Mammary epithelial cell (primary cell): Measurements from ENCODE around the gene SPTAN1.

ENCODE experiments used
- EZH2 ChIP-seq: IDR thresholded peaks from 2 replicates; pipeline ENCODE4 v1.6.1; 2012; ENCODE audit warnings: low read length, inconsistent platforms, borderline replicate concordance
- TF ChIP-seq, protein P1 (sequence below), 2 donors: IDR thresholded peaks in 1 of 2; conservative IDR thresholded peaks in 1 of 2; 2 replicates each; pipeline ENCODE4 v1.5.1; 2011 to 2012; ENCODE audit warnings: inconsistent platforms in 2 of 2, low read length in 2 of 2, mild to moderate bottlenecking in 2 of 2, control low read depth in 1 of 2, low read depth in 1 of 2; ENCODE audit not compliant: insufficient read depth in 1 of 2; ENCODE audit errors: extremely low read depth in 1 of 2

DNA sequence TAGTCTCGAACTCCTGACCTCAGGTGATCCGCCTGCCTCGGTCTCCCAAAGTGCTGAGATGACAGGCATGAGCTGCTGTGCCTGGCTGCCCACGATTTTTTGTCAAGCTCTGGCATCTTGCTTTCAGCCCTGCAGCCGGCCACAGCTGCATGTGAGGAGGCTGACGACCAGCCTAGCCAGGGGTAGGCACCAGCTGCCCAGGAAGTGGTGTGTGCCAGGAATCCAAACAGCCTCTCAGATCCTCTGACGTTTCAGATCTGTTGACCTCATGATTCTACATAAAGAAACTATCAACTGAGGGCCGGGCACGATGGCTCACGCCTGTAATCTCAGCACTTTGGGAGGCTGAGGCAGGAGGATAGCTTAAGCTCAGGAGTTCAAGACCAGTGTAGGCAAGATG is 85.3 kb downstream of the SPTAN1 start:
- TF ChIP-seq, protein P1, sequence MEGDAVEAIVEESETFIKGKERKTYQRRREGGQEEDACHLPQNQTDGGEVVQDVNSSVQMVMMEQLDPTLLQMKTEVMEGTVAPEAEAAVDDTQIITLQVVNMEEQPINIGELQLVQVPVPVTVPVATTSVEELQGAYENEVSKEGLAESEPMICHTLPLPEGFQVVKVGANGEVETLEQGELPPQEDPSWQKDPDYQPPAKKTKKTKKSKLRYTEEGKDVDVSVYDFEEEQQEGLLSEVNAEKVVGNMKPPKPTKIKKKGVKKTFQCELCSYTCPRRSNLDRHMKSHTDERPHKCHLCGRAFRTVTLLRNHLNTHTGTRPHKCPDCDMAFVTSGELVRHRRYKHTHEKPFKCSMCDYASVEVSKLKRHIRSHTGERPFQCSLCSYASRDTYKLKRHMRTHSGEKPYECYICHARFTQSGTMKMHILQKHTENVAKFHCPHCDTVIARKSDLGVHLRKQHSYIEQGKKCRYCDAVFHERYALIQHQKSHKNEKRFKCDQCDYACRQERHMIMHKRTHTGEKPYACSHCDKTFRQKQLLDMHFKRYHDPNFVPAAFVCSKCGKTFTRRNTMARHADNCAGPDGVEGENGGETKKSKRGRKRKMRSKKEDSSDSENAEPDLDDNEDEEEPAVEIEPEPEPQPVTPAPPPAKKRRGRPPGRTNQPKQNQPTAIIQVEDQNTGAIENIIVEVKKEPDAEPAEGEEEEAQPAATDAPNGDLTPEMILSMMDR (conservative IDR thresholded peaks at IDR 0.05 in 1 of 2, IDR thresholded peaks at IDR 0.05 in 1 of 2; ENCODE audit: extremely low read depth in 1 of 2, insufficient read depth in 1 of 2, low read depth in 1 of 2, low read length in 2 of 2), result no peak
- no peak for TF ChIP-seq EZH2
